ENCODE data around the gene SLCO1C1. TPM values are rescaled to one million over a fixed set of nuclear protein-coding genes. Genes with fewer than 3 reads are reported as not detected.
"Not testable (repeated sequence)": the region's sequence is repeated elsewhere in the genome, so short reads cannot be mapped to it uniquely, and the experiment has no call there.

Gene SLCO1C1
- total RNA-seq, 2 donors from 2014 or later: 1.5 to 4.5 TPM

- ATAC-seq (ENCODE audit: insufficient number of reproducible peaks, low FRiP score, low read depth) (no peak), DNase-seq (ENCODE audit: low spot score) (no peak)
- Histone ChIP-seq H3K27ac (no peak overlapping the region), H3K36me3 (no peaks in the 10 kb centered on the region), H3K4me1 (ENCODE audit: control insufficient read depth in 1 of 2, low read depth in 2 of 2) (no peaks in the 10 kb centered on the region), H3K27me3 (replicated peaks; ENCODE audit: insufficient read depth) (no peaks in the 10 kb centered on the region), H3K4me3 (no peak overlapping the region), H3K9me3 (no peaks in the 10 kb centered on the region)
- no peak for TF ChIP-seq CTCF (IDR thresholded peaks at IDR 0.05)
Observed at GRCh38 chr12:20740972-20741371, 45.8 kb downstream of the SLCO1C1 start.

- Histone ChIP-seq H3K9me3 (no peaks in the 10 kb centered on the region), H3K36me3 (no peaks in the 10 kb centered on the region), H3K4me1 (ENCODE audit: control insufficient read depth in 1 of 2, low read depth in 2 of 2) (no peaks in the 10 kb centered on the region), H3K27ac (no peak overlapping the region), H3K27me3 (replicated peaks; ENCODE audit: insufficient read depth) (no peaks in the 10 kb centered on the region), H3K4me3 (no peak overlapping the region)
- no peak for TF ChIP-seq CTCF (IDR thresholded peaks at IDR 0.05)
- no peak for DNase-seq (ENCODE audit: low spot score)
- no peak for ATAC-seq (ENCODE audit: insufficient number of reproducible peaks, low FRiP score, low read depth)
Observed at GRCh38 chr12:20748198-20748597, 53.1 kb downstream of the SLCO1C1 start.

- Histone ChIP-seq H3K4me3 (no peak overlapping the region), H3K27ac (no peak overlapping the region), H3K36me3 (no peaks in the 10 kb centered on the region), H3K9me3 (no peaks in the 10 kb centered on the region), H3K27me3 (replicated peaks; ENCODE audit: insufficient read depth) (no peaks in the 10 kb centered on the region), H3K4me1 (ENCODE audit: control insufficient read depth in 1 of 2, low read depth in 2 of 2) (no peaks in the 10 kb centered on the region)
- no peak for DNase-seq (ENCODE audit: low spot score)
- ATAC-seq (ENCODE audit: insufficient number of reproducible peaks, low FRiP score, low read depth): no peak
- no peak for TF ChIP-seq CTCF (IDR thresholded peaks at IDR 0.05)
Observed at GRCh38 chr12:20751046-20751445, 55.9 kb downstream of the SLCO1C1 start.

- TF ChIP-seq CTCF (IDR thresholded peaks at IDR 0.05): no peak
- ATAC-seq (ENCODE audit: insufficient number of reproducible peaks, low FRiP score, low read depth) (no peak), DNase-seq (ENCODE audit: low spot score) (no peak)
- peaks cover 7% of the 10 kb centered on the region for H3K9me3 ChIP-seq
- peaks cover 0 to 3% of the 10 kb centered on the region in 2 donors for H3K4me1 ChIP-seq (ENCODE audit: control insufficient read depth in 1 of 2, low read depth in 2 of 2)
- H3K27me3 ChIP-seq (replicated peaks; ENCODE audit: insufficient read depth): no peaks in the 10 kb centered on the region
- no peak overlapping the region for H3K27ac ChIP-seq
- H3K4me3 ChIP-seq: no peak overlapping the region
- H3K36me3 ChIP-seq: no peaks in the 10 kb centered on the region
Observed at GRCh38 chr12:20777420-20777819, 82.3 kb downstream of the SLCO1C1 start.

GRCh38 chr12:20778969-20779368 lies 83.8 kb downstream of the SLCO1C1 start:
- Histone ChIP-seq H3K36me3 (no peaks in the 10 kb centered on the region), H3K27ac (no peak overlapping the region), H3K9me3 (peaks cover 7% of the 10 kb centered on the region), H3K4me3 (no peak overlapping the region), H3K27me3 (replicated peaks; ENCODE audit: insufficient read depth) (no peaks in the 10 kb centered on the region), H3K4me1 (ENCODE audit: control insufficient read depth in 1 of 2, low read depth in 2 of 2) (peaks cover 0 to 3% of the 10 kb centered on the region in 2 donors)
- ATAC-seq (ENCODE audit: insufficient number of reproducible peaks, low FRiP score, low read depth) (no peak), DNase-seq (ENCODE audit: low spot score) (no peak)
- no peak for TF ChIP-seq CTCF (IDR thresholded peaks at IDR 0.05)

GRCh38 chr12:20779971-20780370 lies 84.8 kb downstream of the SLCO1C1 start:
- H3K9me3 ChIP-seq; H3K4me1 ChIP-seq (ENCODE audit: control insufficient read depth in 1 of 2, low read depth in 2 of 2); H3K27me3 ChIP-seq (replicated peaks; ENCODE audit: insufficient read depth); H3K4me3 ChIP-seq; DNase-seq (ENCODE audit: low spot score); H3K36me3 ChIP-seq; ATAC-seq (ENCODE audit: insufficient number of reproducible peaks, low FRiP score, low read depth); H3K27ac ChIP-seq: not testable (repeated sequence)

GRCh38 chr12:20783796-20784357 lies 88.7 kb downstream of the SLCO1C1 start:
- not testable (repeated sequence) for ATAC-seq (ENCODE audit: insufficient number of reproducible peaks, low FRiP score, low read depth); DNase-seq (ENCODE audit: low spot score); H3K27me3 ChIP-seq (replicated peaks; ENCODE audit: insufficient read depth); H3K4me3 ChIP-seq; H3K4me1 ChIP-seq (ENCODE audit: control insufficient read depth in 1 of 2, low read depth in 2 of 2); H3K36me3 ChIP-seq; H3K27ac ChIP-seq; H3K9me3 ChIP-seq
